Measurements from ENCODE around the gene PWP1.
A peak's percentile ranks its signal among the peaks of the same experiment; 100 is the strongest.

PWP1 gene

GRCh38 chr12:107760809-107761501 lies 75.4 kb downstream of the PWP1 start, which contains the start of gene PRDM4:
Gene PRDM4, minus strand, starts transcription at chr12:107761137. Its CDS starts 622 bp downstream, at chr12:107760515.
- H3K36me3 ChIP-seq (ENCODE audit: control insufficient read depth, insufficient read depth, low read length), result peaks cover 3% of the 10 kb centered on the region
- peaks cover 23% of the 10 kb centered on the region for H3K4me1 ChIP-seq (ENCODE audit: control insufficient read depth, insufficient read depth, low read length)
- H3K27me3 ChIP-seq (ENCODE audit: control insufficient read depth, insufficient read depth, low read length), result no peaks in the 10 kb centered on the region
- peak within 1 kb of the TSS; percentile 43 for H3K27ac ChIP-seq (ENCODE audit: low read depth, low read length)
- peak within 1 kb of the TSS; percentile 94 for H3K4me3 ChIP-seq (ENCODE audit: low read length)
- H3K9ac ChIP-seq (ENCODE audit: low read length), result peak within 1 kb of the TSS; percentile 76

- peak overlapping the region; percentile 92 for H3K4me3 ChIP-seq (ENCODE audit: low read length)
- H3K9ac ChIP-seq (ENCODE audit: low read length), result peak overlapping the region; percentile 26
- peaks cover 3% of the 10 kb centered on the region for H3K36me3 ChIP-seq (ENCODE audit: control insufficient read depth, insufficient read depth, low read length)
- peaks cover 23% of the 10 kb centered on the region for H3K4me1 ChIP-seq (ENCODE audit: control insufficient read depth, insufficient read depth, low read length)
- H3K27me3 ChIP-seq (ENCODE audit: control insufficient read depth, insufficient read depth, low read length), result no peaks in the 10 kb centered on the region
- peak overlapping the region; percentile 30 for H3K27ac ChIP-seq (ENCODE audit: low read depth, low read length)
Observed at GRCh38 chr12:107761502-107761904, 75.9 kb downstream of the PWP1 start.
